Panc1 (cell line): ENCODE data around the gene CASTOR1.

Experiments used
- CTCF ChIP-seq: fragments of 450-650 bp; IDR thresholded peaks from 2 replicates; pipeline ENCODE4 v1.5.1; 2017; ENCODE audit warnings: mild to moderate bottlenecking
- POLR2AphosphoS5 ChIP-seq: IDR thresholded peaks from 2 replicates; pipeline ENCODE4 v1.6.1; 2012; ENCODE audit warnings: mild to moderate bottlenecking, low read depth, low read length, moderate library complexity
- TCF7L2 ChIP-seq: IDR thresholded peaks from 2 replicates; pipeline ENCODE4 v1.6.1; 2011; ENCODE audit warnings: mild to moderate bottlenecking, low read depth, low read length, inconsistent platforms

GRCh38 chr22:30250039-30250565 is 39.2 kb downstream of the CASTOR1 start:
- no peak; the same call in 1 of the 2 replicates for TF ChIP-seq POLR2AphosphoS5
- TF ChIP-seq CTCF = no peak
- no peak for TF ChIP-seq TCF7L2
